ENCODE results near the gene LDLRAD4.

GRCh38 chr18:13377496-13377895 is 158.9 kb downstream of the LDLRAD4 start:
- no peak for TF ChIP-seq CTCF (IDR thresholded peaks at IDR 0.05; ENCODE audit: insufficient read depth, low read length, poor library complexity, severe bottlenecking)
- TF ChIP-seq EZH2phosphoT487 (conservative IDR thresholded peaks at IDR 0.05; ENCODE audit: low read length): no peak

Data from SU-DHL-6 (cell line).